NT2/D1 (cell line): Measurements from ENCODE around the gene TENM4.

Experiments used
- SUZ12 ChIP-seq: IDR thresholded peaks from 2 replicates; pipeline ENCODE4 v1.6.1; 2011; ENCODE audit not compliant: insufficient read length, insufficient read depth; ENCODE audit errors: extremely low read depth
- YY1 ChIP-seq: IDR thresholded peaks from 2 replicates; pipeline ENCODE4 v1.6.1; 2011; ENCODE audit not compliant: insufficient read length, insufficient read depth
- ZNF274 ChIP-seq: IDR thresholded peaks from 2 replicates; pipeline ENCODE4 v1.6.1; 2011; ENCODE audit warnings: mild to moderate bottlenecking, low read depth, low read length

GRCh38 chr11:79173615-79174014 is 267.2 kb downstream of the TENM4 start:
- TF ChIP-seq YY1 (no peak), ZNF274 (no peak), SUZ12 (no peak)
